Activated CD4-positive, CD25-positive, alpha-beta regulatory T cell treated with anti-CD3 and anti-CD28 coated beads, Interleukin-2, amount 50 U/mL, for 16 hours (primary cell): ENCODE data around the gene CELSR1.

Experiments
- DNase-seq: peaks from one replicate; pipeline ENCODE4 v3.0.0-alpha.2; 2020; ENCODE audit warnings: low read depth, low spot score

The CELSR1 gene

DNA sequence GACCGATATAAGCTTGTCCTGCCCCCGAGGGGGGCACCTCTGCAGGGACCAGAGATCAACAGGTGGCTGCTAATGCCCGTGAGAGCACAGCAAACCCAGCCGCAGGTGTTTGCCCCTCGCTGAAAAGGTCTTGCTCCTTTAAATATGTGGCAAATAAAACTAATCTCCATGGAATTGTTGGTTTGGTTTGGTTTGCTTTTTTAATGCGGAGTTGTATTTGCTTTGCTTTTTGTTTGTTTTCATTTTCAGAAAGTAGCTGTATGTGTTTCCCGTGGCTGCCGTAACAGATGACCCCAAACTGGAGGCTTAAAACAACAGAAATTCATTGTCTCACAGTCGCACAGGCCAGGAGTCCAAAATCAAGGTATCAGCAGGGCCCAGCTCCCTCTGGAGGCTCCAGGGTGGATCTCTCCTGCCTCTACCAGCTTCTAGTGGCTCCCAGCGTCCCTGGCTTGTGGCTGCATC lies 93.0 kb downstream of the CELSR1 start:
- no peak for DNase-seq

DNA sequence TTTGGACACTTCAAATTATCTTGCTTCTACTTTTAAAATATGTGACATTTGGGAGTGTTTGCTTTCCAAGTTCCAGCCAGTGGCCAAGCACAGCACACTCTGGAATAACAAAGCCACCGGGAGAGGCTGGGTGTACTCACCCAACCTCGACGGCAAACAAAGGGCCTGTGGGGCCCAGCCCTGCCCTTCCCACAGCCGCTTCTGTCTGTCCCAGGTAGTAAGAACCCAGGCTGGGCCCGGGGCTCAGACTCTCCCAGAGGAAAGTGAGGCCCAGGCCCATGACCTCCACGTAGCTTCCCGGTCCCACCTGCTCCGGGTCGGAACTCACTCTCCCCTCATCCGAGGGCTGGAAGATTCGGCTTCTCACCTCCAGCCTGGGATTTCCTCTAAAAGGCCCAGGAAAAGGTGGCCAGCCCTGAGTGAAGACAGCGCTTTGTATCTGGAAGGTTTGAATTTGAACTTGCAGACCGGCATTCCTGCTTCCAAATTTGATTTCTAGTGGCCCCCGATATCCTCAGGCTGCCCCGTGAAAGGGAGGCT lies 93.5 kb downstream of the CELSR1 start:
- DNase-seq, result no peak

DNA sequence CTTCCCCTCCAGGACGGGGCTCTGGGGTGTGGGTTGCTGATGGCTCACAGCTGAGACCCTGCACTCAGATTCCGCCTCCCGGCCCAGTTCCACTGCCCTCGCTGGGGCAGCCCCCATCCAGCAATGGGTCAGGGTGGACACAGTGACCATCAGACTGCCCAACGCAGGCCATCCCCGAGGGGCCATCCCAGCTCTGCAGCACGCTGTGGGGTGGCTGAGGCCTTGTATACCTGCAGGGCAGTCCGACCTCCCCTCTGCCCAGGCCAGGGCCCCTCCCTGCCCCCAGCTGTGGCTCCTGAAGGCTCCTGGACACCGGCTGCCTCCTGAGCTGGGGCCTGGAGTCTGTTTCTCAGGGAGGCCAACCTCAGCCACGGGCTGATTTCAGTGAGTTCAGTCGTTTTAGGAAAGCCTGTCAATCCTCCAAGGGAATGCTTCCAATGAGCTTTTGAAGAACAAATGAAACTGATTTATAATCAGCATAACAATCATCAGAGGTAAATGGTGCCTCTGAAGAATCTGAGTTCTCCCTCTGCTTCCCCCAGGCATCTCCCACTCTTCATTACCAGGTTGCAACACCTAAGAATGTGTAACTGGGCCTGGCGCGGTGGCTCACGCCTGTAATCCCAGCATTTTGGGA lies 95.1 kb downstream of the CELSR1 start:
- no peak for DNase-seq

DNA sequence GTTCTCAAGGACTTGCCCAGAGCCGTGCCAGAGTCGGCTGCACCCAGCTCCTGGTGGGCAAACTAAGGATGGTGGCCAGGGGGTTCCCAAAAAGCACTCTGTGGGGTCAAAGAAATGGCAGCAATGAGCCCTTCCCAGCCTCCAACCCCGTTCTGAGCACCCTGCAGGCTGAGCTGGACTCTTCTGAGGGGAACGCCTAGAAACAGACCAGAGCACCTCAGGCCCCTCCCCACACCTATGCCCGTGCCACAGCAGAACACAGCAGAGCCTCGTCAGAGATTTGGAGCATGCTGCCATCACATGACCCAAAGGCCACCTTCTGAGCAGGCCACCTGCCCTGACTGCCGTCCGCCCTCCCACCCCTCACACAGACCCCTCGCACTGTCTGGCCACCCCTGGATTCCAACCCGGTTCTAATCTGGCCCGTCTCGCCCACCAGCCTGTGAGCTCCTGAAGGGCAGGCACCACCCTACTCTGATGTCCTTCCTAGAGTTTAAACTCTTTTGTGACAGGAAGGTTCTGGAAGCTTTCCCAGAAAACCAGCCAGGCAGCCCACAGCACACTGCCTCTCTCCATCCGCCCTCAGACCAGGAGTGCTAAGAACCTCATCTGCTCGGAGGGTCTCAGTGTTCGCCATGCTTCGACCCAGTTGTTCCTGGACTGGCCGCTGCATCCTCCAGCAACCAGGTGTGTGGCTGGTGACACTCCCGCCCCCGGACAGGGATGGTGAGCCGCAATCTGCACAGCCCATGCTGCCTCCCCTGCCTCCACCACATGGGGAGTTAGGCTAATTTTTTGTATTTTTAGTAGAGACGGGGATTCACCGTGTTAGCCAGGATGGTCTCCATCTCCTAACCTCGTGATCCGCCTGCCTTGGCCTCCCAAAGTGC lies 97.6 kb downstream of the CELSR1 start:
- no peak for DNase-seq

DNA sequence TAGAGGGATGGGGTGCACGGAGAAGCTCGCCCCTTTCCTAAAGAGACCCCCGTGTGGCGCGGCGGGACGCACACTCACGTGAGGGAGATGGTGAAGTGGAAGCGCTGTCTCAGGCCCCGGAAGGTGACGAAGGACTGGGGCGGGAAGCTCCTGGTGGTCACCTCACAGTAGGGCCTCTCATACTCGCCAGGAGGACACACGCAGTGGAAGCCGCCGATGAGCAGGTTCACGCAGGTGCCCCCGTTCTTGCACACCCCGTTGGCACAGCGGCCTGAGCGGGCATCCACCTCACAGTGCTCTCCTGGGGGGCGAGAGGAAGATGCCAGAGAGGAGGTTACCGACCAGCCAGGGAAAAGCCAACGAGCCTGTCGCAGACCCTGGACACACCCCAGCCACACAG lies 98.3 kb downstream of the CELSR1 start:
- no peak for DNase-seq

DNA sequence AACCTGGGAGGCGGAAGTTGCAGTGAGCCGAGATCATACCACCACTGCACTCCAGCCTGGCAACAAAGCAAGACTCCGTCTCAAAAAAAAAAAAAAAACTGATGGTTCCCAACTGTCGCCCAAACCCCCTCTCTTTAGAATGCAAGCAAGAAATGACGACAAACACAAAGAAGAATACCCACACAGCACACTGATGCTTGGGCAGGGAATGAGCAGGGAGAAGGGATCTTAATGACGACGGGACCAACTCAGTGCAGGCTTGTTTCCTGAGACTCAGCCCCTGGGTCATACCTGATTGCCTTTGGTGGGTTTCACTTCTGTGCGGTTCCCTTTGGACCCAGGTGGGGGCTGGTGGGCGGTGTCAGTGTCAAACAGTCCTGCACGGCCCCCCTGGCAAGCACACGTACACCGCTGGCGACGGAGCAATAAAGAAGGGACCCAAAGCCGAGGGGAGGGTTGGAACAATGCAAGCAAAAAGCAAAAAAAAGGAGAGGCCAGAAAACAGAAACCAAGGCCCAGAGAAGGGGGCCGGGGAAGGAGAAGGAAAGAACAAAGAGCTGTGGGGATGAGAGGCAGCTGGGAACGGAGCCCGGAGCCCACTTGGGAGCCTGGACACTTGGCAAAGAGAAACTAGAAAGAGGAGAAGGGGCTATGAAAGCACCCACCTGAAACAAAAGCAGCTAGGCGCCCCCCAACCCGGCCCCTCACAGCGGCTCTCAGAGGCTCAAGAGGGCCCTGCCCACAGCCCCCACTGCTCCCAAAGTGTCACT lies 99.6 kb downstream of the CELSR1 start:
- no peak for DNase-seq

DNA sequence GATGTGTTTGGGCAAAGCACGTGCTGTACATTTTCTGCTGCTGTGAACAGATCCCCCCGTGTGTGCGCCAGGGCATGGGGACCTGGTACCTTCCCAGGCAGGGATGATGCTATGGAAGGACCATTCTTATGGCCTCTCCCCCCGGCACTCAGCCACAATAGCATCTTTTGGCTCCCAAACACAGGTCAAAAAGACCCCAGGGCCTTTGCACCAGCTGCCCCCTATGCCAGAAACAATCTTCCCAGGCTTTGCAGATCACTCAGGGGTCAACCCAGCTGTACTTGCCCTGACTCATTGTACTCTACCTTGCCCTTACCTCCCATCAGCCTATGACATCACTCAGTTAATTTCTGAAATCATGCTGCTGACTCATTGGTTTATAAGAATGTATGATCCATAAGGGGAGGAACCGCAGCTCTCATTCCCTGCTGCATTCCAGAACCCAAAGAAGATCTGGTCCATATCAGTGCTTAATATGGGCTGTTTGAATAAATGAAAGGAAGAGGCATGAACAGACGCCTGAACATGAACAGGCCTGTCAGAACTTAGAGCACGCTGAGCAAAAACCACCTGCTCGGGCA lies 100.7 kb downstream of the CELSR1 start:
- no peak for DNase-seq

DNA sequence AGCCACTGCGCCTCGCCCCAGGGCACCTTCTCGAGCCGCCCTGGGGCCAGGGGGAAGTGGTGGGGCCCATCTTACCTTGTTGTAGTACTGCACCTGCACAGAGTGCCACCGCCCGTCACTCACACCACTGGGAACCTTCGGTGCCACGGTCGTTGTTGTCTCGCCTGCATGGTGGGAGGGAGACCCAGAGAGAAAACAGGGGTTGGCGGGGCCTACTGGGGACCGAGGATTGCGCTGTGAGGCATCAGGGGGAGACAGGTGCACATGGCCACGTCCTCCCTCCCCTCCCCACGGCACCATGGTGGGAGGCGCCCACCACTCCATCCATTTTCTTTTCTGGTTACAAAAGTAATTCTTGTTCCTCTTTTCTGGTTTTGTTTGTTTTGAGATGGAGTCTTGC lies 104.1 kb downstream of the CELSR1 start:
- no peak for DNase-seq

DNA sequence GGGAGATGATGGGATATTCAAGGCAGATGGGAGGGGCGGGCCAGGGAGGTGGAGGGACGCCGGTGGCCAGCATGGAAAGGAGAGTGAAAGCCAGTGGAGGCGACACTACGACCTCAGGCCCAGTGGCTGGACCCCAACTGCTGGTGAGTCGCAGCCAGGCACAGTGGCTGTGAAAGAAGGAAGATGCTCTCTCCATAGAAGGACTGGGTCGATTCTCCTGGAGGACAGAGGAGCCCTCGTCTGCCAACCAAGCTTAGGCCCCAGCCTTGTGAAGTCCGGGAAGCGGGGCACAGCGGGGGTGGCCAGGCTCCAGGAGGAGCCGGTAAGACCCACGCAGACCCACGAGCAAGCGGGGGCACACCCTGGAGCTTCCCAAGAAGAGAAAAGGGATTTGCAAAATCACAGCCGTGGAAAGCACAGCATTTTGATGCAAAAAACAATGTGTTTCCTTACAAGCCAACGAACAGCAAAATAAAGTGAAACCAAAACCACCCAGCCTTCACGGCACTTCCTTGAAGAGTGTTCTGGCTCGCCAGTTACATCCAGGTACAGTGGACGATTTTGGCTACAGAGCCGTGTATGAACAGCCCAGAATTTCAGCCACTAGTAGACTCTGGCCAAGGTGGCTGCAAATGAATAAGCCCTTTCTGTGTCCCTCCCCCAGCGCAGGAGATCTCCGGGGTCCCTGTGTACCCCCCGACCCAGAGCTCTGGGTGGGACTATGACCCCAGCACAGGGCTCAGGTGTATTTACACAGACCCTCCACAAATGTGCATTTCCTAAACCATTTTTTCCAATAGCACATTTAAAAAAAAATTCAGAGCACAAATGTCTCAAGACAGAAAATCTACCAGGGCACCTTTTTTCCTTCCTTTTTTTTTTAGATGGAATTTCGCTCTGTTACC lies 105.0 kb downstream of the CELSR1 start:
- DNase-seq, result no peak

DNA sequence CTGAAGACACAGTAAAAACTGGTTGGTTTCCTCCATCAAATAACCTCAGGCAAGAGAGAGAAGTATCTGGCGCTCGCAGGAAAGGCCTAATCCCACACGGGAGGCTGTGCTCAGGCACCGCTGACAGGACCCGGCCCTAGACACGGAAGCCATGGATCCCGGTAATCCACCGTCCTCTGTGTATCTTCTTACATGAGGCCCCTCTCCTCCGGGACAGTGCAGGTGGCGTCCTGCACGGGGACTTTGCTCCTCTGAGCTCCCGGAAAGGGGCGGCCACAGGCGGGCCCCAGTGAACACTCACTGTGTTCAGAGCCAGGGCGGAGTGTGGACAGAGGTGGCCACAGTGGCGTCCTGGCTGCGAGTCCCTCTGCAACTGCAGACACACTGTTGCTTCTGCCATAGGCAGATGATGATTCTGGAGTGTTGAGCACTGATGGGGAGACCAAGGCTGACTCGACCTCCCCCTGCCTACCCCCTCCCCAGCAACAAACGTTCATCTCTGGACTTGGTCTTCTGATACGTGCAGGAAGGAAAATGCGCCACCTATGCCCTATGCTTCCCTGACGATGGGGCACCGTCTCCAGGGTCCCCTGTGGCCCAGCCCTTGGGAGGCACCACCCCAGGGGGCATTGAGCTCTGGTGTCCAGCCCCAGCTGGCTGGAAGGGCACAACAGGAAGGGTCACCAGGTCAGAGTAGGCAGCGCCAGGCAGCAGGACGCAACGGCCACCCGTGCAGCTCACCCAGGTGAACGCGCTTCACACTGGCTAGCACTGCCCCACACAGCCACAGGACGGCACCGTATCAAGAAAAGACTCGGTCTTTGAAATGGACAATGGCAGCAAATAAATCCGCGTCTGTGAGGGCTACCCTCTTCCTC lies 106.2 kb downstream of the CELSR1 start:
- DNase-seq, result no peak

DNA sequence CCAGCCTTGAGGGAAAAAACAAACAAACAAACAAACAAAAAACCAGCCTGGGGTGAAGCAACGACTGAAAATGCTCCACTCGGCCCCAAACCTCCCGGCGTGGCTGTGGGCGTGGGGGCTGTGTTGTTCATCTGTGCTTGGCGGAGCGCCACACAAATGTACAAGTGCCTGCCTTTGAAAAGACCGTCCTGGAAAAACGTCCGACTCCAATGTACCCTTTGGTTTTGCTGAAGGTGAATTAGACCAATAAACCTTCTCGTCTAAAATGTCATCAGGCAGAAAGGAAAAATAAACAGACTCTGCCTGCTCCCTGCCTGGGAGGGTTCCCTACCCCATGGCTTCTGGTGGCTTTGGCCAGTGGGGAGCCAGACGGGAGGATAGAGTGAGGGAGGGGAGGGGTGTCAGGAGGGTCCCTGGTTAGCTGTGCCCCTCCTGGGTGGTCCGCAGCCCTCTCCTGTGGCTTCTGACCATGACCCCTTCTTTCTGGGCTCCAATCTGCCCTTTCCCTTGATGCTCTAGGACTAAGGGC lies 108.0 kb downstream of the CELSR1 start:
- DNase-seq, result no peak

DNA sequence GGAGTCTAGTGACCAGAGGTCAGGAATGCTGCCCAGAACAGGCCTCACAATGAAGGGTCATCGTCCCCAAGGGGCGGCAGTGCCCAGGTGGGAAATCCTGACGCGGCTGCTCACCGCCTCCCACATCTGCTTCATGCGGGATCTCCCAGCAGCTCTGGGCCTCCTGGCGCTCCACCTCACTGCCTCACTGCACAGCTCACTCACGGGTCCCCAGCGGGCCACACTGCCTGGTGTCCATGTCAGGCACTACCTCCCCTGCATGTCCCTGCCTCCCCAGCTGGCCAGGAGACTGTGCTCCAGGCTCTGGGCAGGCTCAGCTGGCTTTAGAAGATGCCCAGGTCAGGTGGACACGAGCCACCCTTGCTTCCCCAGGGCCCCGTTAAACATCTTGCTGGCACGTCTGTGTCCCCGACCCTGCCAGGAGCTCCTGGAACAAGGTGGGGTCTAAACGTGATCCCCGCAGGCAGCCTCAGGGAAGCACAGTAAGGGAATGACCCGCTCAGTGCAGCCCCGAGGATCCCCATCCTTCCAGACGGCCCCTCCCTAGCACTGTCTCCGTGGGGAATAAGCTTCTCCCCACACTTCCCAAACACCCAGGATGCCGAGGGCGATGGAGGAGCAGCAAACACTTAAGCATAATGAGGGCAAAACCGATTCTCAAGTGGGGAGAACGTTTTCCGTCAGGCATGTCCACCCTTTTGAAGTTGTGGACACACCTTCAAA lies 108.7 kb downstream of the CELSR1 start:
- DNase-seq, result no peak

DNA sequence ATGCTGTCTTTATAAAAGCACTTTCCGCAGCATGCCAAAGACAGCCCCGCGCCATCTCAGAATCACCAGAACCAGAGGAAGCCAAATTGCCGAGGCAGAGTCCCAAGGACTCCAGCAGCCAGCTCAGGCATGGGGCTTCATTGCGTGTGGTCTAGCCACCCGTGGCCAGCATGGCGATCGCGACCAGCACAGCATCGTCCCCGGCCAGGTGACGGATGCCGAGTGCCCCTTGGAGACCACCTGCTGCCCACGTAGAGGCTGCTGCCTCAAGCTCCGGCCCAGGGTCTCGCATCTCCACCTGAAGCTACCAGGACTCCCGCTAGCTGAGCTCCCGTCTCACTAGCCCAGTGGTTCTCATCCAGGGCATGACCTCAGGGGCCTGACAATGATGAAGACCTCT lies 109.2 kb downstream of the CELSR1 start:
- DNase-seq, result no peak

DNA sequence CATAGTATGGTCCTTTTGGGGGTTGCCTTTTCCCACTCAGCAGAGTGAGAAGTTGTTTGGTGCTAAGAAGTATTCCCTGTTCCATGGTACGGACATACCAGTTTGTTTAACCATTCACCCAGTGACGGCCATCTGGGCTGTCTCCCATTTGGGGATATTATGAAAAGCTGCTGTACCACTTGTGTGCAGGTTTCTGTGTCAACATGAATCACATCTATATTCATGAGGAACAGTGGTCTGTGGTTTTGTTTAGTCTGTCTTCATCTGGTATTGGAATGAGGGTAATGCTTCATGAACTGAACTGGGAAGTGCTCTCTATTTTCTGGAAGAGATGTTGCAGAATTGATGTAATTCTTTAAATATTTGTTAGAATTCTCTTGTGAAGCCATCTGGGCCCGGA lies 112.4 kb downstream of the CELSR1 start:
- DNase-seq, result no peak

DNA sequence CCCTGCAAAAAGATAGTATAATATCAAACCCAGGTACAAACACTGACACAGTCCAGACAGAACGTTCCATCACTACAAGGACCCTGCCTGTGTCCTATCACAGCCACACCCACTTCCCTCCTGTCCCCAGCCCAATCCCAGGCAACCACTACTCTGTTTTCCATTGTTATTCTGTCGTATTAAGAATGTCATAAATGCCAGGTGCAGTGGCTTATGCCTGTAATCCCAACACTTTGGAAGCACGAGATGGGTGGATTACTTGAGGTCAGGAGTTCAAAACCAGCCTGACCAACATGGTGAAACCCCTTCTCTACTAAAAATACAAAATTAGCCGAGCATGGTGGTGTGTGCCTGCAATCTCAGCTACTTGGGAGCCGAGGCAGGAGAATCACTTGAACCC lies 112.9 kb downstream of the CELSR1 start:
- no peak for DNase-seq

DNA sequence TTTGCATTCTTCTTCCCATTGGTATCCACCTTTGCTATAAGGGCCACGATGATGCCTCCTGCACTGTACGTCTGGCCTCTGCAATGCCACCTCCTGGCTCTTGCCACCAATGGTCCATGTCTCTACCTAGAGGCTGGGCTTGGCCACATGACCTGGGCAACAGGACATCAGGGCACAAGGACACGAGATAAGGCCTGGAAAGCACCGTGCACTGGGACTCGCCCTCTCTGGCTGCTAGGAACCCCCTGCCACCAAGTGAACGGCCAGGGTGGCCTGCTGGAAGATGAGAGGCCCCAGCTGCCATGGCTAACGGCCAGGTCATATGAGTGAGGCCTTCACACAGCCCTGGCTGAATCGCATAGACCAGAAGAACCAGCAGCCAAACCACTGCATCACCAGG lies 114.5 kb downstream of the CELSR1 start:
- no peak for DNase-seq

DNA sequence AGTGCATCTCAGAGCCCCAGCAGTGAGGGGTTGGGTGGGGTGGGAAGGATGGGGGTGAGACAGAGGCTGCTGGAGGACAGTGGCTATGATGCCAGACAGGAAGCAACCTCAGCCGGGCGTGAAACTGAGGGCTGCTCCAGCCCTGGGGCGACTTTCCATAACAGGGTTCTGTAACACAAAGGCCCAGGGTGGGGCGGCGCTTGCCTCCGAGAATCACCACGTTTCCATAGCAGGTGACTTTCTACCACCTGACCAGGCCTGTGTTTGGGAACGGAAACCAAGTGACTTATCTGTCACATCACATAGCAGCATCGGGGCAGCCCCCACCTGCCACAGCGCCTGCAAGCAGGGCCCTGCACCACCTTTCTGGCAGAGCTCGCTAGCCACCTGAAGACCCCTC lies 116.2 kb downstream of the CELSR1 start:
- DNase-seq, result no peak

DNA sequence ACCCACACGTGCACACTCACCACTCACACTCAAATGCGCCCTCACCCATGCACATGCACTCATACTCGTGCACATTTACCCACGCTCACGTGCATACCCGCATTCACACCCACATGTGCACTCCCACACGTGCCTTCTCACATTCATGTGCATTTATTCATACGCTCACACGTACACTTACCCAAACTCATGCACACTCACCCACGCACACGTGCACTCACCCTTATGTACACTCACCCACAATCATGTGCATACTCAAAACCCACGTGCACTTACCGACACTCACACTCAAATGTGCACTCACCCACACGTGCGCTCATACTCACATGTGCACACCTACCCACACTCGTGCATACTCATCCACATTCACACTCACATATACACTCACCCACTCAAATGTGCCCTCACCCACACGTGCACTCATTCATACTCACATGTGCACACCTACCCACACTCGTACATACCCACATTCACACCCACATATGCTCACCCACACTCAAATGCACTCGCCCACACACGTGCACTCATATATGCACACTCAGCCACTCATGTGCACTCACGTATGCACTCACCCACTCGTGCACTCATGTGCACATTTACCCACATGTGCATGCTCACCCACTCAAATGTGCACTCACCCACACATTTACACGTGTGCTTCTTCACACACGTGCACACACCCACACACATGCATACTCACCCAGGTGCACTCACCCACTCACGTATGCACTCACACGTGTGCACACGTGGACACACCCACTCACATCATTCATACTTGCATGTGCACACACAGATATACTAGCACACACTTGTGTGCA lies 117.5 kb downstream of the CELSR1 start:
- DNase-seq, result no peak
